UCSD-AML1 (cell line): ENCODE results near the gene HOMER3.
A peak's percentile ranks its signal among the peaks of the same experiment; 100 is the strongest.

Experiments
- DNase-seq: peaks from one replicate; lab custom pipeline; 2025; ENCODE audit not compliant: unreplicated experiment; lab: John Stamatoyannopoulos, UW

The HOMER3 gene

GRCh38 chr19:18883526-18884304 lies 57.3 kb downstream of the HOMER3 start:
- no peak for DNase-seq

- no peak for DNase-seq
Observed at GRCh38 chr19:18881491-18881890, 59.5 kb downstream of the HOMER3 start.

GRCh38 chr19:18879579-18880373 lies 61.2 kb downstream of the HOMER3 start:
- peak; percentile 29 for DNase-seq
